GM21825 (cell line): ENCODE data around the gene COL28A1.
"Not testable (repeated sequence)": the region's sequence is repeated elsewhere in the genome, so short reads cannot be mapped to it uniquely, and the experiment has no call there.

Source experiments
- ATAC-seq: cut with Tn5 transposase; IDR thresholded peaks from one replicate; pipeline ENCODE4 v1.9.1; 2021; ENCODE audit warnings: mild to moderate bottlenecking, moderate library complexity; ENCODE audit not compliant: unreplicated experiment

COL28A1 gene

GRCh38 chr7:7421826-7422225, 113.8 kb downstream of the COL28A1 start:
- ATAC-seq: no peak

GRCh38 chr7:7418997-7419396, 116.7 kb downstream of the COL28A1 start:
- no peak for ATAC-seq

GRCh38 chr7:7417851-7418250, 117.8 kb downstream of the COL28A1 start:
- ATAC-seq: no peak

GRCh38 chr7:7417414-7417813, 118.3 kb downstream of the COL28A1 start:
- ATAC-seq: no peak

GRCh38 chr7:7416031-7416858, 119.4 kb downstream of the COL28A1 start:
- ATAC-seq: no peak

GRCh38 chr7:7414791-7415603, 120.7 kb downstream of the COL28A1 start:
- ATAC-seq: no peak

GRCh38 chr7:7408001-7408770, 127.5 kb downstream of the COL28A1 start:
- no peak for ATAC-seq

GRCh38 chr7:7405461-7405860, 130.2 kb downstream of the COL28A1 start:
- no peak for ATAC-seq

- ATAC-seq: no peak
Measured at GRCh38 chr7:7399707-7400106, 136.0 kb downstream of the COL28A1 start.

- no peak for ATAC-seq
Measured at GRCh38 chr7:7395785-7396184, 139.9 kb downstream of the COL28A1 start.

GRCh38 chr7:7388164-7388563, 147.5 kb downstream of the COL28A1 start:
- not testable (repeated sequence) for ATAC-seq

GRCh38 chr7:7385421-7385820, 150.3 kb downstream of the COL28A1 start:
- no peak for ATAC-seq

- no peak for ATAC-seq
Measured at GRCh38 chr7:7384228-7384627, 151.4 kb downstream of the COL28A1 start.

GRCh38 chr7:7375538-7375937, 160.1 kb downstream of the COL28A1 start:
- ATAC-seq: no peak

GRCh38 chr7:7370076-7370475, 165.6 kb downstream of the COL28A1 start:
- ATAC-seq: no peak

GRCh38 chr7:7369134-7369533, 166.5 kb downstream of the COL28A1 start:
- ATAC-seq: no peak

- no peak for ATAC-seq
Measured at GRCh38 chr7:7354674-7355073, 181.0 kb downstream of the COL28A1 start.

GRCh38 chr7:7352845-7353244, 182.8 kb downstream of the COL28A1 start:
- ATAC-seq: no peak

GRCh38 chr7:7351832-7352231, 183.8 kb downstream of the COL28A1 start:
- ATAC-seq: no peak

- no peak for ATAC-seq
Measured at GRCh38 chr7:7351156-7351555, 184.5 kb downstream of the COL28A1 start.

GRCh38 chr7:7349156-7349555, 186.5 kb downstream of the COL28A1 start:
- ATAC-seq: no peak
